Epithelial cell of esophagus (primary cell): ENCODE data around the gene FKBP9.
"Not testable (repeated sequence)": the region's sequence is repeated elsewhere in the genome, so short reads cannot be mapped to it uniquely, and the experiment has no call there.

Source experiments
- DNase-seq: peaks from one replicate; pipeline ENCODE4 v3.0.0; 2010; ENCODE audit warnings: low read depth
- H3K4me3 ChIP-seq: 2 replicates; pipeline ENCODE4 v1.5.1; 2011; ENCODE audit warnings: mild to moderate bottlenecking, low read length, control low read depth
- TF ChIP-seq, protein P1 (sequence below): IDR thresholded peaks from 2 replicates; pipeline ENCODE4 v1.5.1; 2011; ENCODE audit warnings: low read depth, mild to moderate bottlenecking, low read length, control low read depth, inconsistent platforms; ENCODE audit not compliant: insufficient read depth; ENCODE audit errors: missing control alignments

The FKBP9 gene, protein sequence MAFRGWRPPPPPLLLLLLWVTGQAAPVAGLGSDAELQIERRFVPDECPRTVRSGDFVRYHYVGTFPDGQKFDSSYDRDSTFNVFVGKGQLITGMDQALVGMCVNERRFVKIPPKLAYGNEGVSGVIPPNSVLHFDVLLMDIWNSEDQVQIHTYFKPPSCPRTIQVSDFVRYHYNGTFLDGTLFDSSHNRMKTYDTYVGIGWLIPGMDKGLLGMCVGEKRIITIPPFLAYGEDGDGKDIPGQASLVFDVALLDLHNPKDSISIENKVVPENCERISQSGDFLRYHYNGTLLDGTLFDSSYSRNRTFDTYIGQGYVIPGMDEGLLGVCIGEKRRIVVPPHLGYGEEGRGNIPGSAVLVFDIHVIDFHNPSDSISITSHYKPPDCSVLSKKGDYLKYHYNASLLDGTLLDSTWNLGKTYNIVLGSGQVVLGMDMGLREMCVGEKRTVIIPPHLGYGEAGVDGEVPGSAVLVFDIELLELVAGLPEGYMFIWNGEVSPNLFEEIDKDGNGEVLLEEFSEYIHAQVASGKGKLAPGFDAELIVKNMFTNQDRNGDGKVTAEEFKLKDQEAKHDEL

DNA sequence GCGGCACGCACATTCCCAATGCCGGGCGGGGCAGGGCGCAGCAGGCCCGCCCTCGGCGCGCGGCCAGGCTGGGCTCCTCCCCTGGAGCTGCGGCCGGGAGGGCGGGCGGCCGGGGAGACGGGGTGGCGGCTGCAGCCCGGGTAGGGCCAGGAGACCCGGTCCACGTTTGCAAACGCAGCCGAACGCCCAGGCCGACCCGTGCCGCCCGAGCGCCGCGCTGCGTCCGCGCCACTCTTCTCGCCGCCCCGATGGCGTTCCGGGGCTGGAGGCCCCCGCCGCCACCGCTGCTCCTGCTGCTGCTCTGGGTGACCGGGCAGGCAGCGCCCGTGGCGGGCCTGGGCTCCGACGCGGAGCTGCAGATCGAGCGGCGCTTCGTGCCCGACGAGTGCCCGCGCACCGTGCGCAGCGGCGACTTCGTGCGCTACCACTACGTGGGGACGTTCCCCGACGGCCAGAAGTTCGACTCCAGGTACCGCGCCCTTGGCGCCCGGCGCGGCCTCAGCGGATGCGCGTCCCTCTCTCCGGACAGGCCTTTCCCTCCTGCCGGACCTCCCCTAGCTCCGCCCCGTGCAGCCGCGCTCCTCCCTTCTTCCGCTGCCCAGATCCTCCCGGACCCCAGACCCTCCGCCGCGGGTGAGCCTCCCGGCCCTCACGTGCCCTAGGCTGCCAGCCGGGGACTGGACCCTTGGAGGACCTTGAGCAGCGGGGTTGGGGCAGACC, at the start of gene FKBP9:
TSS of gene FKBP9 (plus strand) at position 115 of the 720 bp plus-strand sequence. CDS start at position 249, 134 bp downstream.
- peak within 1 kb of the TSS; percentile 82 for H3K4me3 ChIP-seq
- TF ChIP-seq, protein P1, sequence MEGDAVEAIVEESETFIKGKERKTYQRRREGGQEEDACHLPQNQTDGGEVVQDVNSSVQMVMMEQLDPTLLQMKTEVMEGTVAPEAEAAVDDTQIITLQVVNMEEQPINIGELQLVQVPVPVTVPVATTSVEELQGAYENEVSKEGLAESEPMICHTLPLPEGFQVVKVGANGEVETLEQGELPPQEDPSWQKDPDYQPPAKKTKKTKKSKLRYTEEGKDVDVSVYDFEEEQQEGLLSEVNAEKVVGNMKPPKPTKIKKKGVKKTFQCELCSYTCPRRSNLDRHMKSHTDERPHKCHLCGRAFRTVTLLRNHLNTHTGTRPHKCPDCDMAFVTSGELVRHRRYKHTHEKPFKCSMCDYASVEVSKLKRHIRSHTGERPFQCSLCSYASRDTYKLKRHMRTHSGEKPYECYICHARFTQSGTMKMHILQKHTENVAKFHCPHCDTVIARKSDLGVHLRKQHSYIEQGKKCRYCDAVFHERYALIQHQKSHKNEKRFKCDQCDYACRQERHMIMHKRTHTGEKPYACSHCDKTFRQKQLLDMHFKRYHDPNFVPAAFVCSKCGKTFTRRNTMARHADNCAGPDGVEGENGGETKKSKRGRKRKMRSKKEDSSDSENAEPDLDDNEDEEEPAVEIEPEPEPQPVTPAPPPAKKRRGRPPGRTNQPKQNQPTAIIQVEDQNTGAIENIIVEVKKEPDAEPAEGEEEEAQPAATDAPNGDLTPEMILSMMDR, result no peak
- DNase-seq, result peak; percentile 85

DNA sequence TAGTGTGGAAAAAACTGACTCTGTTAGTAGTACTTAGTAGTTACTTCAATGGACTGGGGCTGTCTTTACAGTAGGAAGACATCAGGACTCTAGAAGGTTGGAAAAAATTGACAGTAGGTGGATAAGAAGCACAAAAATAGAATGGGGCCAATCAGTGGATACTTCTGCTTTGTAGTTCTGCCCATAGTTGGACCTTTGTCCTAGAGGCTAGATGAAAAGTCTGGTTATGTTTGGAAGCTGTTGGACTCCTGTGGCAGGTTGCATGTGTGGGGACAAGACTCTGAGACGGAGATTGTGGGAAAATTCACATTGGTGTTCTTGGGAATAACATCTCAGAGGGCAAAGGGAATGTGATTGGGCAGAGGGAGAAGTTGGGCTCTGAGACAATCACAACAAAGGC, 47.0 kb upstream of the FKBP9 start:
- TF ChIP-seq, protein P1, result no peak
- no peak overlapping the region for H3K4me3 ChIP-seq
- DNase-seq, result no peak

DNA sequence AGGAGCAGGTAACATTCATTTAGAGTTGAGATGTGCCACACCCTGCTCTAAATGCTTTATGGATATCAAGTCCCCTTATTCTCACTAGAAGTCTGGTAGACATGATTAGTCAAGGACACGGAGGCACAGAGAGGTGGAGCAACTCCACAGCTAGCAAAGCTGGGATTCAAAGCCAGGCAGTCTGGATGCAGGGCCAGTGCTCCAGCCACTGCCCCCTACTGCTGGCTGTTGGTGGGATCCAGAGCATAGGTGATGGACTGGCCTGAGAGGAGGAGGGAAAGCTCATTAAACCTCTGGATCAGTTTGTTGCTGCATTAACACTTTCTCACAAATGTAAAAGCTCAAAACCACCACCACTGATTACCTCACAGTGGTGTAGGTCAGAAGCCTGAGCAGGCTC, 43.1 kb upstream of the FKBP9 start:
- DNase-seq, result no peak
- TF ChIP-seq, protein P1, result no peak
- H3K4me3 ChIP-seq, result no peak overlapping the region

DNA sequence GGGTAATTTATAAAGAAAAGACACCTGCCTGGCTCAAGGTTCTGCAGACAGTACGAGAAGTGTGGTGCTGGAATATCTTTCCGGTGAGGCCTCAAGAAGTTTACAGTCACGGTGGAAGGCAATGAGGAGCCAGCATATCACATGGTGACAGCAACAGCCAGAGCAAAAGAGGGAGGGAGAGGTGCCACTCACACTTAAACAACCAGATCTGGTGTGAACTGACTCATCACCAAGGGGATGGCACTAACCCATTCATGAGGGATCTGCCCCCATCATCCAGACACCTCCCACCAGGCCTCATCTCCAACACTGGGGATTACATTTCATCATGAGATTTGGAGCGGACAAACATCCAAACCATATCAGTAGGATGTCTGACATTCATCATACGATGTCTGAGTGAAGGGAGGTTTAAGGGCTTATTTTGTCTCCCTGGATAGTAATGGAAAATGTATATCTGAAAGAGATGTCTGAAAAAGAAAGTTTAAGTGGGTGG, 42.2 kb upstream of the FKBP9 start:
- H3K4me3 ChIP-seq, result no peak overlapping the region
- TF ChIP-seq, protein P1, result no peak
- no peak for DNase-seq

DNA sequence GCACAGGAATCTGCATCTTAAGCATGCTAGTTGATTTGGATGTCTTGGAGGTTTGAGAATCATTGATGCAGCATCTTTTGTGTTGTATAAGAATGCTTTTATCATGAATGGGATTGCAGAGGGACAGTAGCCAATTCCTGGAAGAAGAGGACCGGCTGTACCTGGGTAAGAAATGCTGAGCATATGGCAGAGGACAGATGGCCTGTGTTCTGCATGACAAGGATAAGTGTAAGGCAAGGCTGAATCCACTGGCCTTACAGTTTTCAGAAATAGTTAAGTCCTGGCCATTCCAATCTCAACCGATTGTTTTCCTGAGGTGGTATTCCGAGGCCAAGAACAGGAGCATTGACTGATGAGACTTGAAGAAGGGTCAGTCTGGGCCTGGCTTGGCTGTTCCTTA, 41.2 kb upstream of the FKBP9 start:
- no peak overlapping the region for H3K4me3 ChIP-seq
- no peak for DNase-seq
- TF ChIP-seq, protein P1, result no peak

DNA sequence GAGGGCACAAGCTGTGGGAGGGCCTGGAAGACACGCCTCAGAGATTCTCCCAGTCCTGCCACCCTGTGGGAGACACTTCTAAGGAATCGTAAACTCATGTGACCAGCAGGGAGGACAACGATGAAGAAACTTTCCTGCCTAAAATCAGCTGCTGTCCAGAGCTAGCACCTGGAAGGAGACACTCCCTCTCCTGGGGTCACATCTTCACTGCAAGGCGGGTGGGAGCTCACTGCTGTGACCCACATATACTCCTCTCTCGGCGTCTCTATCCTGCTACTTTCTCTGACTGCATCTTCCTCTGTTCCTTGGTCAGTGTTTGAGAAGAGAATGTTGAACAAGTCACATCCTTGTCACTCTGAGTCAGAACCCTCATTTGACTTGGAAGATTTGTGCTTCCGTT, 40.2 kb upstream of the FKBP9 start:
- H3K4me3 ChIP-seq, DNase-seq: not testable (repeated sequence)

DNA sequence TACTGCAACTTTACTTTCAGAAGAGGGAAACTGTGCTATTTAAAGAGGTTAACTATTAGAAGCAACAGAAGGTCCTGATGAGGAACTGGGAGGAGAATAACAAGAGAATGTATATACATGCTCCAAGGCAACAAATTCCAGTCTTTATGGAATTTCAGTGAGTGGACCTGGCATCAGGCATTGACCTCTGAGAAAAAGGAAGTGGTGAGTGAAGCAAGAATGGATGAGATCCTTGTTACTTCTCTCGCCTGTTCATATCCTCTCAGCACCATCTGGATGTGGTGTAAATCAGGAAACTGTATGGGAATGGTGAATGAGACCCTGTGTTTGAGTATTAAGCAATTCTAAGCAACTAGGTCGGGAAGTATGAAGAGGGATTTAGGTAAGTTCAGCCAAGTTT, 35.3 kb upstream of the FKBP9 start:
- TF ChIP-seq, protein P1, result no peak
- H3K4me3 ChIP-seq, result no peak overlapping the region
- DNase-seq, result no peak
